ENCODE measurements around the gene DRGX. TPM values are rescaled to one million over a fixed set of nuclear protein-coding genes. Genes with fewer than 3 reads are reported as not detected.

DRGX gene
- total RNA-seq, 5 donors from 2014 or later (not counting 1 experiment from before 2014, with no cell fraction given): not detected

- Histone ChIP-seq H3K27ac (ENCODE audit: low read length) (no peak overlapping the region), H3K4me3 (ENCODE audit: control insufficient read depth in 1 of 2, extremely low read depth in 1 of 2, low read length in 1 of 2) (no peak overlapping the region), H3K4me1 (ENCODE audit: control insufficient read depth in 1 of 2, extremely low read depth in 1 of 2, insufficient read depth in 2 of 2, low read length in 2 of 2) (no peaks in the 10 kb centered on the region), H3K9me3 (no peaks in the 10 kb centered on the region), H3K36me3 (ENCODE audit: control insufficient read depth in 2 of 2, extremely low read depth in 1 of 2, insufficient read depth in 1 of 2, low read length in 1 of 2) (no peaks in the 10 kb centered on the region), H3K27me3 (replicated peaks in 1 of 2; ENCODE audit: control insufficient read depth in 2 of 2, extremely low read depth in 1 of 2, insufficient read depth in 2 of 2, low read length in 1 of 2) (peaks cover 0 to 26% of the 10 kb centered on the region in 2 experiments)
- no peak overlapping the region for H3K27ac Mint-ChIP-seq
- 89% methylated on average over 21 of the region's 29 CpGs for WGBS (ENCODE audit: insufficient coverage)
- H3K4me1 Mint-ChIP-seq: no peaks in the 10 kb centered on the region
- ChIA-PET CTCF (no interaction called here), POLR2A (no interaction called here)
- ATAC-seq (replicated peaks in 1 of 4) (no peak), DNase-seq (no peak)
- H3K36me3 Mint-ChIP-seq: no peaks in the 10 kb centered on the region
- no peaks in the 10 kb centered on the region for H3K9me3 Mint-ChIP-seq
- no peak overlapping the region for H3K4me3 Mint-ChIP-seq
- H3K27me3 Mint-ChIP-seq: peaks cover 0 to 8% of the 10 kb centered on the region in 2 donors
These were observed 21.6 kb upstream of the DRGX start for GRCh38 chr10:49417311-49418052.

GRCh38 chr10:49415846-49416245 lies 20.0 kb upstream of the DRGX start:
- Histone ChIP-seq H3K36me3 (ENCODE audit: control insufficient read depth in 2 of 2, extremely low read depth in 1 of 2, insufficient read depth in 1 of 2, low read length in 1 of 2) (no peaks in the 10 kb centered on the region), H3K4me1 (ENCODE audit: control insufficient read depth in 1 of 2, extremely low read depth in 1 of 2, insufficient read depth in 2 of 2, low read length in 2 of 2) (no peaks in the 10 kb centered on the region), H3K27ac (ENCODE audit: low read length) (no peak overlapping the region), H3K4me3 (ENCODE audit: control insufficient read depth in 1 of 2, extremely low read depth in 1 of 2, low read length in 1 of 2) (no peak overlapping the region), H3K9me3 (no peaks in the 10 kb centered on the region), H3K27me3 (replicated peaks in 1 of 2; ENCODE audit: control insufficient read depth in 2 of 2, extremely low read depth in 1 of 2, insufficient read depth in 2 of 2, low read length in 1 of 2) (peaks cover 0 to 29% of the 10 kb centered on the region in 2 experiments)
- no peak overlapping the region for H3K4me3 Mint-ChIP-seq
- POLR2A ChIA-PET: no interaction called here
- DNase-seq (no peak), ATAC-seq (replicated peaks in 1 of 4) (no peak)
- H3K4me1 Mint-ChIP-seq: no peaks in the 10 kb centered on the region
- CTCF ChIA-PET: no interaction called here
- no CpG with 5 or more reads among the region's 2 CpGs for WGBS (ENCODE audit: insufficient coverage)
- H3K27me3 Mint-ChIP-seq: peaks cover 4 to 17% of the 10 kb centered on the region in 2 donors
- H3K36me3 Mint-ChIP-seq: no peaks in the 10 kb centered on the region
- H3K9me3 Mint-ChIP-seq: no peaks in the 10 kb centered on the region
- H3K27ac Mint-ChIP-seq: no peak overlapping the region

- DNase-seq: no peak
- Histone ChIP-seq H3K36me3 (ENCODE audit: control insufficient read depth in 2 of 2, extremely low read depth in 1 of 2, insufficient read depth in 1 of 2, low read length in 1 of 2) (no peaks in the 10 kb centered on the region), H3K4me1 (ENCODE audit: control insufficient read depth in 1 of 2, extremely low read depth in 1 of 2, insufficient read depth in 2 of 2, low read length in 2 of 2) (no peaks in the 10 kb centered on the region), H3K9me3 (no peaks in the 10 kb centered on the region), H3K27ac (ENCODE audit: low read length) (no peak overlapping the region), H3K27me3 (replicated peaks in 1 of 2; ENCODE audit: control insufficient read depth in 2 of 2, extremely low read depth in 1 of 2, insufficient read depth in 2 of 2, low read length in 1 of 2) (peaks cover 0 to 36% of the 10 kb centered on the region in 2 experiments), H3K4me3 (ENCODE audit: control insufficient read depth in 1 of 2, extremely low read depth in 1 of 2, low read length in 1 of 2) (no peak overlapping the region)
- WGBS (ENCODE audit: insufficient coverage): 77% methylated on average over 7 of the region's 7 CpGs
- CTCF ChIA-PET: no interaction called here
- H3K4me3 Mint-ChIP-seq: no peak overlapping the region
- H3K9me3 Mint-ChIP-seq: no peaks in the 10 kb centered on the region
- no peak overlapping the region for H3K27ac Mint-ChIP-seq
- H3K4me1 Mint-ChIP-seq: no peaks in the 10 kb centered on the region
- POLR2A ChIA-PET: no interaction called here
- peaks cover 4 to 22% of the 10 kb centered on the region in 2 donors for H3K27me3 Mint-ChIP-seq
- no peak for ATAC-seq (replicated peaks in 1 of 4)
- no peaks in the 10 kb centered on the region for H3K36me3 Mint-ChIP-seq
These were observed 19.2 kb upstream of the DRGX start for GRCh38 chr10:49415109-49415508.

- Mint-ChIP-seq H3K4me3 (no peak overlapping the region), H3K9me3 (no peaks in the 10 kb centered on the region), H3K27ac (no peak overlapping the region), H3K27me3 (peaks cover 8 to 24% of the 10 kb centered on the region in 2 donors), H3K4me1 (no peaks in the 10 kb centered on the region), H3K36me3 (no peaks in the 10 kb centered on the region)
- ChIA-PET POLR2A (no interaction called here), CTCF (no interaction called here)
- ATAC-seq (replicated peaks in 1 of 4): no peak
- DNase-seq: no peak
- Histone ChIP-seq H3K36me3 (ENCODE audit: control insufficient read depth in 2 of 2, extremely low read depth in 1 of 2, insufficient read depth in 1 of 2, low read length in 1 of 2) (no peaks in the 10 kb centered on the region), H3K27ac (ENCODE audit: low read length) (no peak overlapping the region), H3K4me1 (ENCODE audit: control insufficient read depth in 1 of 2, extremely low read depth in 1 of 2, insufficient read depth in 2 of 2, low read length in 2 of 2) (no peaks in the 10 kb centered on the region), H3K4me3 (ENCODE audit: control insufficient read depth in 1 of 2, extremely low read depth in 1 of 2, low read length in 1 of 2) (no peak overlapping the region), H3K9me3 (no peaks in the 10 kb centered on the region), H3K27me3 (replicated peaks in 1 of 2; ENCODE audit: control insufficient read depth in 2 of 2, extremely low read depth in 1 of 2, insufficient read depth in 2 of 2, low read length in 1 of 2) (peaks cover 0 to 42% of the 10 kb centered on the region in 2 experiments)
- no CpG with 5 or more reads among the region's 2 CpGs for WGBS (ENCODE audit: insufficient coverage)
These were observed 18.6 kb upstream of the DRGX start for GRCh38 chr10:49414496-49414895.

GRCh38 chr10:49412571-49412970 lies 16.7 kb upstream of the DRGX start:
- H3K36me3 ChIP-seq (ENCODE audit: control insufficient read depth in 2 of 2, extremely low read depth in 1 of 2, insufficient read depth in 1 of 2, low read length in 1 of 2): no peaks in the 10 kb centered on the region
- H3K27ac Mint-ChIP-seq: no peak overlapping the region
- no peaks in the 10 kb centered on the region for H3K36me3 Mint-ChIP-seq
- H3K9me3 Mint-ChIP-seq: no peaks in the 10 kb centered on the region
- H3K9me3 ChIP-seq: no peaks in the 10 kb centered on the region
- peaks cover 21 to 36% of the 10 kb centered on the region in 2 donors for H3K27me3 Mint-ChIP-seq
- WGBS (ENCODE audit: insufficient coverage): 88% methylated on average over 4 of the region's 4 CpGs
- ChIA-PET POLR2A (interaction anchor here in 1 of 2 donors (0.6 kb wide), 1 partner anchor 76 kb away, joined by 7 read pairs; no protein-coding TSS in a partner anchor), CTCF (interaction anchor here (0.7 to 2.8 kb wide), 4 partner anchors 99 to 178 kb away, joined by 3 to 16 read pairs (median 6); no protein-coding TSS in a partner anchor)
- H3K27ac ChIP-seq (ENCODE audit: low read length): no peak overlapping the region
- DNase-seq: no peak
- H3K4me1 Mint-ChIP-seq: peaks cover 0 to 2% (median 1%) of the 10 kb centered on the region in 3 donors
- H3K4me3 ChIP-seq (ENCODE audit: control insufficient read depth in 1 of 2, extremely low read depth in 1 of 2, low read length in 1 of 2): no peak overlapping the region
- H3K27me3 ChIP-seq (replicated peaks in 1 of 2; ENCODE audit: control insufficient read depth in 2 of 2, extremely low read depth in 1 of 2, insufficient read depth in 2 of 2, low read length in 1 of 2): peaks cover 0 to 51% of the 10 kb centered on the region in 2 experiments
- no peak for ATAC-seq (replicated peaks in 1 of 4)
- H3K4me3 Mint-ChIP-seq: no peak overlapping the region
- no peaks in the 10 kb centered on the region for H3K4me1 ChIP-seq (ENCODE audit: control insufficient read depth in 1 of 2, extremely low read depth in 1 of 2, insufficient read depth in 2 of 2, low read length in 2 of 2)

GRCh38 chr10:49410365-49411074 lies 14.6 kb upstream of the DRGX start:
- no peak overlapping the region for H3K27ac ChIP-seq (ENCODE audit: low read length)
- H3K4me1 ChIP-seq (ENCODE audit: control insufficient read depth in 1 of 2, extremely low read depth in 1 of 2, insufficient read depth in 2 of 2, low read length in 2 of 2): no peaks in the 10 kb centered on the region
- no peak overlapping the region for H3K27ac Mint-ChIP-seq
- DNase-seq (no peak), ATAC-seq (replicated peaks in 1 of 4) (no peak)
- no peak overlapping the region for H3K4me3 Mint-ChIP-seq
- H3K36me3 Mint-ChIP-seq: no peaks in the 10 kb centered on the region
- H3K27me3 ChIP-seq (replicated peaks in 1 of 2; ENCODE audit: control insufficient read depth in 2 of 2, extremely low read depth in 1 of 2, insufficient read depth in 2 of 2, low read length in 1 of 2): peaks cover 0 to 63% of the 10 kb centered on the region in 2 experiments
- no peaks in the 10 kb centered on the region for H3K9me3 Mint-ChIP-seq
- CTCF ChIA-PET: interaction anchor here in 1 of 2 donors (0.8 to 2.8 kb wide), 2 partner anchors 101 to 108 kb away, joined by 4 to 16 read pairs; no protein-coding TSS in a partner anchor
- H3K27me3 Mint-ChIP-seq: peaks cover 33 to 52% of the 10 kb centered on the region in 2 donors
- peaks cover 0 to 3% (median 2%) of the 10 kb centered on the region in 3 donors for H3K4me1 Mint-ChIP-seq
- POLR2A ChIA-PET: no interaction called here
- 56% methylated on average over 4 of the region's 7 CpGs for WGBS (ENCODE audit: insufficient coverage)
- H3K4me3 ChIP-seq (ENCODE audit: control insufficient read depth in 1 of 2, extremely low read depth in 1 of 2, low read length in 1 of 2): no peak overlapping the region
- no peaks in the 10 kb centered on the region for H3K9me3 ChIP-seq
- H3K36me3 ChIP-seq (ENCODE audit: control insufficient read depth in 2 of 2, extremely low read depth in 1 of 2, insufficient read depth in 1 of 2, low read length in 1 of 2): no peaks in the 10 kb centered on the region

Data from T-cell (primary cell).